Natural killer cell treated with Interleukin-12 subunit alpha and Interleukin-12 subunit beta and Interleukin-15 and Interleukin-18, amount 100 ng/mL, for 72 hours (primary cell): Measurements from ENCODE around the gene POMT1. TPM values are rescaled to one million over a fixed set of nuclear protein-coding genes. Genes with fewer than 3 reads are reported as not detected.

Experiments
- ATAC-seq, 2 donors: fragments of 150-1000 bp; cut with Tn5 transposase in 1 of 2; sonication (Bioruptor Pico), chemical (Tn5 transposase) in 1 of 2; 2 replicates each; pipeline ENCODE4 v1.10.0; 2021
- DNase-seq: peaks from one replicate; pipeline ENCODE4 v3.0.0; 2022; ENCODE audit warnings: low spot score
- H3K27ac Mint-ChIP-seq, 2 donors: 1 replicate in 1 of 2; 2 replicates in 1 of 2; pipeline ENCODE4 v1.8.0; 2022; ENCODE audit warnings: mixed read lengths in 2 of 2, mild to moderate bottlenecking in 1 of 2, moderate library complexity in 1 of 2
- H3K27me3 Mint-ChIP-seq, 2 donors: 1 replicate in 1 of 2; 2 replicates in 1 of 2; pipeline ENCODE4 v1.8.0; 2022; ENCODE audit warnings: mixed read lengths in 2 of 2
- H3K36me3 Mint-ChIP-seq: one replicate; pipeline ENCODE4 v1.8.0; 2022; ENCODE audit warnings: mixed read lengths
- H3K4me1 Mint-ChIP-seq, 2 donors: 1 replicate in 1 of 2; 2 replicates in 1 of 2; pipeline ENCODE4 v1.8.0; 2022; ENCODE audit warnings: low read depth in 2 of 2, mixed read lengths in 2 of 2, mild to moderate bottlenecking in 1 of 2
- H3K4me3 Mint-ChIP-seq: one replicate; pipeline ENCODE4 v1.8.0; 2022; ENCODE audit warnings: mixed read lengths
- H3K9me3 Mint-ChIP-seq: 2 replicates; pipeline ENCODE4 v1.8.0; 2022; ENCODE audit warnings: mixed read lengths
- total RNA-seq, 2 donors: library from RNA; stranded (reverse); gene quantifications; one replicate each; pipeline ENCODE4 v1.2.3, GENCODE V29; 2022

Gene POMT1
- total RNA-seq, 2 donors from 2014 or later, result 30.5 to 53.4 TPM

GRCh38 chr9:131481441-131482342 lies 21.0 kb upstream of the POMT1 start:
- Mint-ChIP-seq H3K9me3 (no peaks in the 10 kb centered on the region), H3K4me3 (no peak overlapping the region), H3K4me1 (peaks cover 0 to 3% of the 10 kb centered on the region in 2 donors), H3K27ac (no peak overlapping the region), H3K27me3 (no peaks in the 10 kb centered on the region), H3K36me3 (peaks cover 6% of the 10 kb centered on the region)
- DNase-seq (peak; percentile 13), ATAC-seq (no peak)

DNA sequence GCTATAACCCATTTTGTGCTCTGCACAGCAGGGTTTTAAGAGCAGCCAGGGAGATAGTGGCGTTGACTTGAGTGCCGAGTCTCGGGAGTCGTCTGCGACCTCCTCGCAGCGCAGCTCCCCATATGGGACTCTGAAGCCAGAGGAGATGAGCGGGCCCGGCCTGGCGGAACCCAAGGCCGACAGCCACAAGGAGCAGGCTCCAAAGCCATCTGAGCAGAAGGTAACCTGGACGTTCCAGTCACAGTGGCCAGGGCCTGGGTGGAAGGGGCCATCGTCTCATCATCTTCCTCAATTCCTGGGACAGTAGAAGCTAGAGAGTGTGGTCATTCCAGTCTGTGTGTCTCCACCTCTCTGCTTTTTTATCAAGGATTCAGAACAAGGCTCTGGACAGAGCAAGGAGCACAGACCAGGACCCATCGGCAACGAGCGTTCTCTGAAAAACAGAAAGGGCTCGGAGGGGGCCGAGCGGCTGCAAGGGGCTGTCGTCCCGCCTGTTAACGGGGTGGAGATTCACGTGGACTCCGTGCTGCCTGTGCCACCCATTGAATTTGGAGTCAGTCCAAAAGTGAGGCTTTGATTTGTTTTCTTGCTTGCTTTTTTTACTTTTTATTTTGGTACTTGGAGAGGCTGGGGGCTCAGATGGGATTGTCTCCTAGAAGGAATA lies 20.2 kb upstream of the POMT1 start:
- DNase-seq, result no peak
- ATAC-seq, result no peak
- H3K9me3 Mint-ChIP-seq, result no peaks in the 10 kb centered on the region
- H3K27me3 Mint-ChIP-seq, result no peaks in the 10 kb centered on the region
- H3K36me3 Mint-ChIP-seq, result peaks cover 6% of the 10 kb centered on the region
- H3K4me3 Mint-ChIP-seq, result no peak overlapping the region
- no peak overlapping the region for H3K27ac Mint-ChIP-seq
- H3K4me1 Mint-ChIP-seq, result peaks cover 0 to 3% of the 10 kb centered on the region in 2 donors

DNA sequence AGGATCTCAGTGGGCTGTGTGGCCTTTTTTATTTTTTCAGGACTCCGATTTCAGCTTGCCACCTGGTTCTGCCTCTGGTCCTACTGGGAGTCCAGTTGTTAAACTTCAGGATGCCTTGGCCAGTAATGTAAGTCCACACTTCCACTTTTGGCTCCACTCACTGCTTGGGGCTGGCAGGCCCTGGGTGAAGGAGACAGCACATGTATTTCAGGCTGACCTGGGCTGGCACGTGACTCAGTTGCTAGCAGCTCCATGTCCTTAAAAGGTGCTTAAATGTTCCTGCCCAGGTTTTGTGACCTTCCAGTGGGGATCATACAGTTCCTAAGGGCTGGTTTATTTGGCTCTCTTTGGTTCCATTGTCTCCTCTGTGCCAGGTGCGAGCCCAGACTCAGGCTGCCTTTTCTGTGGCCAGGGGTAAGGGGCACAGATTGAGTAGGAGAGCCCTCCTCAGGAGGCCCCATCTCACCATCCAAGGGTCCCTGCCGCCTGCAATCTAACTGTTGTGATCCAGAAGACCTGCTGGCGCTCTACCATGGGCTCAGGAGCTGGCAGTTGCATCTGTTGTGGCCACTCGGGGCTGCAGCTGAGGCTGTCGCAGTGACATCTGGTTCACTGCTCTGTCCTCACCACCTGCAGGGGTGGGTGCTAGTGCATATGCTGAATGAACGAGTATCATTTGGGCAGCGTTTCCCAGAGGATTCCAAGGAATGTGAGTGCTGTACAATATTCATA lies 19.2 kb upstream of the POMT1 start:
- no peak for ATAC-seq
- Mint-ChIP-seq H3K27ac (no peak overlapping the region), H3K4me1 (no peaks in the 10 kb centered on the region), H3K4me3 (no peak overlapping the region), H3K27me3 (no peaks in the 10 kb centered on the region), H3K9me3 (no peaks in the 10 kb centered on the region), H3K36me3 (peaks cover 9% of the 10 kb centered on the region)
- no peak for DNase-seq

DNA sequence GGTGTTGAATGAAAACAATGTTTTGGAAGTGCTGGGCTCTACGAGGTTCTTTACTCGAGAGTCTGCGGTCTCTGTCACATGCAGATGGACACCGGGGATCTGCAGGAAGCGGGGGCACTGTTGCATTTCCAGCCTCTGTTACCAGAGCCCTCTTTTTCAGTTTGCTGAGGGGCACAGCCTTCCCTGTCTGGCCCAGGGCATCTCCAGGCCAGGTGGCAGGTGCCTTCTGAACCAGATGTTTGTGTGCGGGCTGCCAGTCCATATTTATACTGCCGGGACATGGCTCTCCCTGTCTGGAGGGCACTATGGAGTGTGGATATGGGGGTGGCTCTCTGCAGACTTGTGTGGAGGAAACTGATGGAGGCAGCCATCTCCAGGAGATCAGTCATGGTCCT lies 18.7 kb upstream of the POMT1 start:
- H3K36me3 Mint-ChIP-seq, result peaks cover 14% of the 10 kb centered on the region

GRCh38 chr9:131484560-131485185 lies 18.0 kb upstream of the POMT1 start:
- ATAC-seq (no peak), DNase-seq (no peak)
- Mint-ChIP-seq H3K27me3 (no peaks in the 10 kb centered on the region), H3K27ac (no peak overlapping the region), H3K9me3 (no peaks in the 10 kb centered on the region), H3K4me3 (no peak overlapping the region), H3K36me3 (peaks cover 16% of the 10 kb centered on the region), H3K4me1 (peaks cover 0 to 7% of the 10 kb centered on the region in 2 donors)

More for the DNA sequence above, 18.7 kb upstream of the POMT1 start:
- Mint-ChIP-seq H3K4me1 (peaks cover 0 to 4% of the 10 kb centered on the region in 2 donors), H3K4me3 (no peak overlapping the region), H3K27me3 (no peaks in the 10 kb centered on the region), H3K9me3 (no peaks in the 10 kb centered on the region), H3K27ac (no peak overlapping the region)
- ATAC-seq (no peak), DNase-seq (no peak)

DNA sequence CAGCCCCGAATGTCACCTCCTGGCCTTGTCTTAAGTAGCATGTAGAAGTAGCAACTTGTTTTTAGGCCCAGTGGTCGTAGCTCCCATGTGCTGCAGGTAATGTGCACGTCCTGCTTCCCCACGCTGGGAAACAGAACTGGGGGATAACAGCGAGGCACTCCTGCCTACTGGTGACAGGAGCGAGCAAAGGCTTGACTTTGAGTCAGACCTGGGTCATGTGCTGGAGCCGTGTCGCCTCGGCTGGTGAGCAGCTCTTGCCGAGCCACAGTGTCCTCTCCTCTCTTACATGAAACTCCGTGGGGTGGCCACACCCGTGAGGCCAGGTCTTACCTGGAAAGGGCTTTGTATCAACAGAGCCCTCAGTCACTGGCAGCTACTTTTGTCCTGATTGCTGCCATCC lies 17.5 kb upstream of the POMT1 start:
- H3K36me3 Mint-ChIP-seq, result peaks cover 21% of the 10 kb centered on the region
- no peak for DNase-seq
- no peak overlapping the region for H3K4me3 Mint-ChIP-seq
- H3K4me1 Mint-ChIP-seq, result peaks cover 0 to 12% of the 10 kb centered on the region in 2 donors
- no peak for ATAC-seq
- no peaks in the 10 kb centered on the region for H3K9me3 Mint-ChIP-seq
- no peak overlapping the region for H3K27ac Mint-ChIP-seq
- no peaks in the 10 kb centered on the region for H3K27me3 Mint-ChIP-seq

DNA sequence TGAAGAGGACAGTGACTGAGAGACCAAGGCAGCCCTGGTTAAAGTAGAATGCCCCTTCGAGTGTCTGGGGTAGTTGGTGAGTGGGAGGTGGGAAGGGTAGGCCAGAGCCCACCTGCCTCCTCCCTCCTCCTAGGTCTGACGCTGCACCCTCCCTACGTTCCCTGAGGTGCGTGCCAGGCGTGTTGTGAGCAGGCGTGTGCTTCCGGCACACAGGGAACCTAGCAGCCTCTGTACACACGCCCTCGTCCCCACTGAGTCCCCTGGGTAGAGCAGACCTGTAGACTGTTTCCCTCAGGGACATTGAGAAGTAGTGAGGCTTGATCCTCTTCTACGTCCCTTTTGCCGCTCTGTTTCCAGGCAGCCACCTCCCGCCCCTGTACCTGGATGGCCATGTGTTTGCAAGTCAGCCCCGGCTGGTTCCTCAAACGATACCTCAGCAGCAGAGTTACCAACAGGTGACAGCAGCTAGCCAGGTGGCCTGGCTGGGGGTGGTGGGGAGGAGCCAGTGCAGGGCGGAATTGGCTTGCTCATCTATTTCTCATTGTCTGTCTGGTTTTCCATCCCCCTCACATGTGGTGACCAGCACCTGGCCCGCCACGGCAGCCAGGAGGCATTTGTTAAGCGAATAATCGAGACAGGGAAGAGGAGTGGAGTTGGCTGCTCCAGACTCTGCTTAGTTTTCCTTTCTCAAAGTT lies 16.8 kb upstream of the POMT1 start:
- no peaks in the 10 kb centered on the region for H3K27me3 Mint-ChIP-seq
- H3K36me3 Mint-ChIP-seq, result peaks cover 21% of the 10 kb centered on the region
- no peak overlapping the region for H3K4me3 Mint-ChIP-seq
- ATAC-seq (no peak), DNase-seq (no peak)
- H3K9me3 Mint-ChIP-seq, result no peaks in the 10 kb centered on the region
- peaks cover 0 to 15% of the 10 kb centered on the region in 2 donors for H3K4me1 Mint-ChIP-seq
- no peak overlapping the region for H3K27ac Mint-ChIP-seq

DNA sequence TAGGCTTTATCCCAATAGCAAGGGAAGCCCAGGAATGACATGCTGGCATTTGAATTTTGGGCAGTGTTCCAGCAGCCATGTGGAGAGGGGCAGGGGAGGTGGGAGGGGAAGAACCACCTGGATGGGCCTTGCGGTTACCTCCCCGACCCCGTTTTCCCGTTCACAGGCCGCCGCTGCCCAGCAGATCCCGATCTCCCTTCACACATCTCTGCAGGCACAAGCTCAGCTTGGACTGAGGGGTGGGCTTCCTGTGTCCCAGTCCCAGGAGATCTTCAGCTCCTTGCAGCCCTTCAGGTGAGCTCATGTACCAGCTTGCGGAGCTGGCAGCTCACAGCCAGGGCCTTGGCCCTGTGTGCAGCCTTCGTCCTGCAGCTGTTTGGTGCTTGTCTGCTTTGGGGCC lies 15.7 kb upstream of the POMT1 start:
- Mint-ChIP-seq H3K36me3 (peaks cover 18% of the 10 kb centered on the region), H3K27me3 (no peaks in the 10 kb centered on the region), H3K4me3 (no peak overlapping the region), H3K27ac (no peak overlapping the region), H3K4me1 (peaks cover 0 to 16% of the 10 kb centered on the region in 2 donors), H3K9me3 (no peaks in the 10 kb centered on the region)
- DNase-seq (no peak), ATAC-seq (no peak)

- Mint-ChIP-seq H3K36me3 (peaks cover 15% of the 10 kb centered on the region), H3K9me3 (no peaks in the 10 kb centered on the region), H3K27ac (peak overlapping the region in 1 of 2 donors; percentile 2), H3K4me3 (no peak overlapping the region), H3K27me3 (no peaks in the 10 kb centered on the region), H3K4me1 (peaks cover 0 to 16% of the 10 kb centered on the region in 2 donors)
- ATAC-seq, result no peak
- DNase-seq, result no peak
Observed at GRCh38 chr9:131487621-131488031, 15.1 kb upstream of the POMT1 start.

- Mint-ChIP-seq H3K4me3 (no peak overlapping the region), H3K9me3 (no peaks in the 10 kb centered on the region), H3K27me3 (no peaks in the 10 kb centered on the region), H3K36me3 (peaks cover 22% of the 10 kb centered on the region), H3K4me1 (peaks cover 0 to 16% of the 10 kb centered on the region in 2 donors), H3K27ac (no peak overlapping the region)
- DNase-seq, result no peak
- no peak for ATAC-seq
Observed at GRCh38 chr9:131490514-131490913, 12.2 kb upstream of the POMT1 start.

- Mint-ChIP-seq H3K4me3 (no peak overlapping the region), H3K36me3 (peaks cover 22% of the 10 kb centered on the region), H3K27me3 (no peaks in the 10 kb centered on the region), H3K9me3 (no peaks in the 10 kb centered on the region), H3K4me1 (peaks cover 0 to 16% of the 10 kb centered on the region in 2 donors), H3K27ac (no peak overlapping the region)
- no peak for DNase-seq
- no peak for ATAC-seq
Observed at GRCh38 chr9:131491001-131491710, 11.6 kb upstream of the POMT1 start.

GRCh38 chr9:131492070-131492469 lies 10.6 kb upstream of the POMT1 start:
- H3K27ac Mint-ChIP-seq, result no peak overlapping the region
- H3K4me1 Mint-ChIP-seq, result peaks cover 0 to 16% of the 10 kb centered on the region in 2 donors
- peaks cover 22% of the 10 kb centered on the region for H3K36me3 Mint-ChIP-seq
- ATAC-seq, result no peak
- DNase-seq, result no peak
- no peaks in the 10 kb centered on the region for H3K9me3 Mint-ChIP-seq
- H3K27me3 Mint-ChIP-seq, result no peaks in the 10 kb centered on the region
- H3K4me3 Mint-ChIP-seq, result no peak overlapping the region
